HG02840 (cell line): ENCODE results near the gene KRTAP3-1.

Experiments
- ATAC-seq: cut with Tn5 transposase; IDR thresholded peaks from one replicate; pipeline ENCODE4 v1.9.1; 2021; ENCODE audit warnings: mild to moderate bottlenecking, moderate library complexity, moderate number of reproducible peaks; ENCODE audit not compliant: unreplicated experiment, low FRiP score

Gene KRTAP3-1

GRCh38 chr17:40980596-40980995, 28.3 kb downstream of the KRTAP3-1 start:
- ATAC-seq, result no peak

- no peak for ATAC-seq
Measured at GRCh38 chr17:40980117-40980516, 28.8 kb downstream of the KRTAP3-1 start.

- no peak for ATAC-seq
Measured at GRCh38 chr17:40978575-40979151, 30.3 kb downstream of the KRTAP3-1 start.

- ATAC-seq, result no peak
Measured at GRCh38 chr17:40975516-40975915, 33.4 kb downstream of the KRTAP3-1 start.

GRCh38 chr17:40974366-40974765, 34.6 kb downstream of the KRTAP3-1 start:
- ATAC-seq, result no peak

- no peak for ATAC-seq
Measured at GRCh38 chr17:40967582-40967981, 41.3 kb downstream of the KRTAP3-1 start.

GRCh38 chr17:40966848-40967247, 42.1 kb downstream of the KRTAP3-1 start, which contains the start of gene KRT39:
TSS of gene KRT39 (minus strand) at chr17:40966948. CDS start at chr17:40966856, 92 bp downstream.
- no peak for ATAC-seq

GRCh38 chr17:40963838-40964237, 45.1 kb downstream of the KRTAP3-1 start:
- no peak for ATAC-seq

GRCh38 chr17:40962059-40962561, 46.8 kb downstream of the KRTAP3-1 start:
- ATAC-seq, result no peak

- no peak for ATAC-seq
Measured at GRCh38 chr17:40961591-40961990, 47.3 kb downstream of the KRTAP3-1 start.

GRCh38 chr17:40960144-40960543, 48.8 kb downstream of the KRTAP3-1 start:
- no peak for ATAC-seq
